Inflammatory macrophage treated with lipopolysaccharide for 1 hour (primary cell): ENCODE results near the gene DEK.

Source experiments
- DNase-seq, 2 donors: peaks; one replicate each; pipeline ENCODE4 v3.0.0-alpha.2; 2020 to 2022

Gene DEK

GRCh38 chr6:18264923-18265377, 620 bp upstream of the DEK start:
- no peak for DNase-seq

DNA sequence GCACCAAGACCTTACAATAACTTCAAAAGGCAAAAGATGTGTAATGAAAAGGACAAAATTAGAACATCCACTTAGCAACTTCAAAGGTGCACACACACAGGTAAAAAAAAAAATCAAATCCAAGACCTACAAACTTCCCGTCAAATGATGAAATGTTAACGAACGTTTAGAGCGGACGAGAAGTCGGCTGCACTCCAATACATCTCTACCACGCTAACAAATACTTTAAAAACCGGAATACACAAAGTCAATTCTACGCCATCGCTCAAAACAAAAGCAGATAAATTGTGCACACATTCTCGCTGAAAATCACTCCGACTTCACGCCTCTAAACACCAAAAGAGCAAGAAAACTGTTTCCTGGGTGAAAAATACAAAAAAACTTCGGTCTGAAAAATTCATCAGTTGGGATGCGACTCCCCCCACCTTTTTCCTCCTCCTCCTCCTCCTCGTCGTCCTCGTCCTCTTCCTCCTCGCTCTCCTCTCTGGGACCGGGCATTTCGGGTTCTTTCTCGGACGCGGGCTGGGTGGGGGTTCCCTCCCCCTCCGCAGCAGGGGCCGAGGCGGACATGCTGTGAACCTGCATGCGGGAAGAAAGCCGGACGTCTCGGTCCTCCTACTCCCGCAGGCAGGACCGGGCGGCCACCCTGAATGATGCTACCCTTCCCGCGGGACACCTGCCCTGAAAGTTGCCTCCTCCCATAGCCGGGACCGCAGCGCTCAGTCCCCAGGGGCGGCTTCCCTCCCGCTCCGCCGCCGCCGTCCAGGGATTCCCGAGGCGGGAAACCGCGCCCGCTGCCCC, 712 bp downstream of the DEK start:
- peak; percentile 8 to 16 for DNase-seq

DNA sequence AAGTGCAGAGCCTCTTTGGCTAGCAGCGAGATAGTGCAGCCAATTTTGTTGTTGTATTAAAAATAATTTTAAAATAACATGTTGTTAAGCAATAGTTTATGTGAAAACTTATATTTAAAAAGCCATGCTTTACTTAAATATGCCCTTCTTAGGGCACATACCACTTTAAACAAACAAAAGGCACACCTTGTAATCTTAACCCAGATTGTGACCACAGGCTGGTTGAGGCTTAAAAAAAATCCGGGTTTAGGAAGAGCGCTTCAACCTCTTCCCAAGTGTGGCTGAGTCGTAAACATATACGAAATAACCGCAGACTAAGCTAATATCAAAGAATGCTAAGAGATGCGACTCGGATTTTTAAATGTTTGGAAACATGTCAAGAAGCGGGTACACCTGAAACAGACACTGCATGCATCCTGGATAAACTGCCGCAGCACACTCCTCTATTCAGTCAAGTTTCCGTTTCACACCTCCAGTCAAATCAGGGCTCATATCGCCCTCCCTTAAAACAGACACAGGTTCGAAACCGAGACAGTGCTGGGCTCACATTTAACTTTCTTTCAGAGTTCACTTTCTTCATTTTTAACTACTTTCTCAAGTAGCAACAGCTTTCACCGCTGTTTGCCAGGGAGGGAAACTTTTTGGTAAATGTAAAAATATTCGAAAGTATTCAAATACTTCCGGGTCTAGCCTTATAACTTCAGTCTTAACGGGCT, 1.5 kb downstream of the DEK start:
- DNase-seq: peak in 1 of 2 donors; percentile 41

GRCh38 chr6:18261877-18262276, 2.5 kb downstream of the DEK start:
- no peak for DNase-seq

DNA sequence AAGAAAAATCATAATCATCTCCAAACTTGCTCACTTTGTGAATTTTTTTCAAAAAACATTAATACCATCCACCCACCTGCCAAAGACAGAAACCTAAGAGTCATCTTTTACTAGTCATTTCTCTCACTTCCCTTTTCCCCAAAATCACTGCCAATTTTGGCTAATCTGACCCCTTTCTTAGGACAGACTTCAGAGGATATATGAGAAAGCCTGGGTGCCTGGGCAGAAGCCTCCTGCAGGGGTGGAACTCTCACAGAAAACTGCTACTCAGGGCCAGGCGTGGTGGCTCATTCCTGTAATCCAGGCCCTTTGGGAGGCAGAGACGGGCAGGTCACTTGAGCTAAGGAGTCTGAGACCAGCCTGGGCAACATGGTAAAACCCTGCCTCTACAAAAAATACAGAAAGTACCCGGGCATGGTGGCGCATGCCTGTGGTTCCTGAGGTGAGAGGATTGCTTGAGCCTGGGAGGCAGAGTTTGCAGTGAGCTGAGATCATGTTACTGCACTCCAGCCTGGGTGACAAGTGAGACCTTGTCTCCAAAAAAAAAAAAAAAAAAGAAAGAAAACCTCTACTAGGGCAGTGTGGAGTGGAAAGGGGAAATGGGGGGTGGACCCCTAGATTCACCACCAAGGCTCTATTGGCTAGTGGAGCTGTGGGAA, 3.8 kb downstream of the DEK start:
- peak; percentile 92 to 93 for DNase-seq

- DNase-seq: peak in 1 of 2 donors; percentile 29
These were observed 4.5 kb downstream of the DEK start for GRCh38 chr6:18259675-18260447.

GRCh38 chr6:18254793-18255192, 9.5 kb downstream of the DEK start:
- DNase-seq: no peak

DNA sequence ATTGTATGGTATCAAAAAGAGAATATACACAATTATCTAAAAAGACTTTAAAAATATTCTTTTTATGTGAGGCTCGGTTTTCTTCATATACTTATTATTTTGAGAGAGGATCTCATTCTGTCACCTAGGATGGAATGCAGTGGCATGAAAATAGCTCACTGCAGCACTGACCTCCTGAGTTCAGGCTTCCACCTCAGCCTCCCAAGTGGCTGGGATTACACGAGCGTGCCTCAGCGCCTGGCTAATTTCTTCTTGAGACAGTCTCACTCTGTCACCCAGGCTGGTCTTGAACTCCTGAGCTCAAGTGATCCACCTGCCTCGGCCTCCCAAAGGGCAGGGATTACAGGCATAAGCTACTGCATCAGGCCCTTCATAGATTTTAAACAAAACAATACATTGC, 10.7 kb downstream of the DEK start:
- DNase-seq: no peak

GRCh38 chr6:18249271-18249670, 15.1 kb downstream of the DEK start:
- no peak for DNase-seq

- no peak for DNase-seq
These were observed 15.6 kb downstream of the DEK start for GRCh38 chr6:18248698-18249097.

DNA sequence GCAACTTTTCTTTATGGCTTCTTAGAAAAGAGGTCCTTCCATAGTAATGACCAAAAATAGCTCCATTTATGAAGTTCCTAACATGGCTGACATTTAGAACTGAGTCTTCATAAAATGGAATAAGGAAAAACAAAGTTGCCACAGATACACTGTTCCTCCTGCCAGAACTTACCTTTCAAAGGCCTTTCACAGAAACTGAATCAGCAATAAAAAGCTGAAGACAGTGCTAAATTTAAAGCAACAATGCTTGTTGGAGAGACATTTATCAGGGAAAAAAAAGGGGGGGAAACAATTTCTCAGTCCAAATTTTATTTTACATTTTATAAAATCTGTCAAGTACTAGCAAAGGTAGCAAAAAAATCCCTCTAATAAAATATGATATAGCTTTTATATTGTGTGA, 17.3 kb downstream of the DEK start:
- no peak for DNase-seq

- no peak for DNase-seq
These were observed 18.1 kb downstream of the DEK start for GRCh38 chr6:18246205-18246604.

DNA sequence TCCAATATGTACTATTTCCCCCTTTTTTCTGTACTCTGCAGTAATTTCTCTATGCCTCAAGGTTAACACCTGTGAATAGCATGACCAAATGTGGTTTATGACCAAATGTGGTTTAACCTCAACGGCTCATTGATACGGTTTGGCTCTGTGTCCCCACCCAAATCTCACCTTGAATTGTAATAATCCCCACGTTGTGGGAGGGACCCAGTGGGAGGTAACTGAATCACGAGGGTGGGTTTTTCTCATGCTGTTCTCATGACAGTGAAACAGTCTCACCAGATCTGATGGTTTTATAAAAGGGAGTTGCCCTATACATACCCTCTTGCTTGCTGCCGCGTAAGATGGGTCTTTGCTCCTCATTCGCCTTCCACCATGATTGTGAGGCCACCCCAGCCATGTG, 18.7 kb downstream of the DEK start:
- DNase-seq: no peak

- DNase-seq: no peak
These were observed 19.3 kb downstream of the DEK start for GRCh38 chr6:18245079-18245478.

DNA sequence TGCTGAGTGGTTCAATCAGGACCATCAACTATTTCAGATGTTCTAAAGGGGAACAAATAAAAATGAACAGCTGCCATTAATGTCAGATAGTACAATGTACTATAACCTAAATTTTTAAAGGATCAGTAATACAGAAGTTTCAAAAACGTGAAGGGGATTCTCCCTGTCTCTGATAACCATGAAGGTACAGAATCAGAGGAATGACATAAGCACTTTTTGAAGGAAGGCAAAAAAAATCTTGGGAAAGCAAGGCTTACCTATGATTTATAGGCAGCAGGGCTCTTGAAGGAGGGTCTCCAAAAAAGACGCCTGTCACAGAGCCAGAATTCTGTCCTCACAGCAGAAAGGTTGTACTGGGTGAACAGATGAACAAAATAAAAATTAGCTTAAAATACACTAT, 20.1 kb downstream of the DEK start:
- no peak for DNase-seq

- no peak for DNase-seq
These were observed 20.9 kb downstream of the DEK start for GRCh38 chr6:18243302-18243893.

DNA sequence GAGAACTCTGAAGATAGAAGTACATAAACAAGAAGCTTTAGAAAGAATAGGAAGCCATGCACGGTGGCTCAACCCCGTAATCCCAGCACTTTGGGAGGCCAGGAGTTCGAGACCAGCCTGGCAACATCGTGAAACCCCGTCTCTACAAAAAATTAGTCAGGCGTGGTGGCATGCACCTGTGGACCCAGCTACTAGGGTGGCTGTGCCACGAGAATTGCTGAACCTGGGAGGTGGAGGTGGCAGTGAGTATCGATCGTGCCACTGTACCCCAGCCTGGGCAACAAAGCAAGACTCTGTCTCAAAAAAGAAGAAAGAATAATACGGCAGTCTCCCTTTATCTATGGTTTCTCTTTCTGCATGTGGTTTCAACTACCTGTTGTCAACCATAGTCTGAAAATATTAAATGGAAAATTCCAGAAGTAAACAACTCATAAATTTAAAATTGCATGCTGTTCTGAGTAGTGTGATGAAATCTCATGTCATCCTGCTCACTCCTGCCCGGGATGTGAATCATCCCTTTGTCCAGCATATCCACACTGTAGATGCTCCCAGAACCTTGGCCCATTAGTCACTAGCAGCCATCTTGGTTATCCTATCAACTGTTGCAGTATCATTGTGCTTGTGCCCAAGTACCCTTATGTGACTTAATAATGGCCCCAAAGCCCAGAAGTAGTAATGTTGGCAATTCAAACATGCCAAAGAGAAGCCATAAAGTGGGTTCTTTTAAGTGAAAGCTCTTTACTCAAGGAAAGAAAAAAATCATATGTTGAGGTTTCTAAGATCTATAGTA, 22.1 kb downstream of the DEK start:
- DNase-seq: no peak

DNA sequence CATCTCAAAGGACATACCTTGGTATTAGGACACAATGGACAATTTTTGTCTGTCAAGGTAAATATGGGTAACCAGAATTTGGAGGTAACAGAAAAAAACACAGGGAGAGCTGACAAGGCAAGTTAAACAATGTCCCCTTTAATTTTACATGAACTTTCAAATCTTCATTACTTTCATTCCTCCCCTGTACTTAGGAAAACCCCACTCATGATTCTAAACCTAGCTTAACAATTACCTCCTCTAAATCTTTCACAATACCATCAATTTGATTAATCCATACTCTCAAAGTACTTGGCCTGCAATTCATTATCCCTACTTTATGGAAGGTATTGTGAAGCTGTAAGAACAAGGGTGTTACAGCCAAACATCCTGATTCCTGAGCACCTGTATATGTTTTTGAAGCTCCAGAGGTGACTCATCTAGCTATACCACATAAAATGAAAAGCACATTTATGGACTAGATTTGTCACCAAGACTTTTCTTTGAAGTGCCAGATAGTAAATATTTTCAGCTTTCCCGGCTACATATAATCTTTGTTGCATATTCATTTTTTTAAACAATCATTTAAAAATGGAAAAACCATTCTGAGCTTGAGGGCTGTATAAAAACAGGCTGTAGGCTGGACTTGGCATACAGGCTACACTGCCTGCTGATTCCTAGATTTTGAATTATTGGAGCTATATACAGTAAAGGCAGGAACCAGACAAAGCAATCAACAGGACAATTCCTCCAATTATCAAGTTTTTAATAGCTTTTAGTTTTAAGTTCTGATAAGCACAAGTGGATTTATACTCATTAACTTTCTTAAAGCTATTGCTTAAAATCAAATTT, 22.9 kb downstream of the DEK start:
- no peak for DNase-seq

GRCh38 chr6:18240230-18240629, 24.1 kb downstream of the DEK start:
- no peak for DNase-seq

DNA sequence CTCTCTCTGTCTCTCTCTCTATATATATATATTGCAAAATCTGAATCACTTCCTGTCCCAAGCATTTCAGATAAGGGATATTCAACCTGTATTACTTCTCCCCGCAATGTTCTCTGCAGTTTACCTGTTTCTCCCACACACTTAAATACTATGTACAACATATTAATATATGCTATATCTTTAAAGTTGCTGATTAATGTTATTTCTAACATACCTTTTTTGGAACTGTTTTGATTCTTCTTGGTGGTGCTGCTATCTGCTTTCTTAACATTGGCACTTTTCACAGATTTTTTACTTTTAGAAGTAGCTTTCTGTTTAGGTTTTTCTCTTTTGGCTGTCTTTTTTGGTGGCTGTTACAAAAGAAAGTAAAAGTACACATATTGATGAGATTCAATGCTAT, 27.2 kb downstream of the DEK start:
- DNase-seq: no peak

DNA sequence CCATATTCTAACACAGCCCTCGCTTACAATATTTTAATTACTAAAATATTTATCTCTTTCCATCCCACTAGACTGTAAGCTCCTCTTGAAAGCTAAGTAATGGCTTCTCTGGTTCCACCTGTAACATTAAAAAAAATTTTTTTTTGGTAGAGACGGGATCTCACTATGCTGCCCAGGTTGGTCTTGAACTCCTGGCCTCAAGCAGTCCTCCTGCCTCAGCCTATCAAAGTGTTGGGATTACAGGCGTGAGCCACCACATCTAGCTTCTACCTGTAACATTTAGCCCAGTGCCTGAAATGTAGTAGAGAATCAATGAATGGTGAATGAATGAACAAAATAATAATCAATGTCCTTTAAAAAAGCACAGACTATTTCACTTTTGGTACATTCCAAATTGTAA, 28.8 kb downstream of the DEK start:
- DNase-seq: no peak
